HCEC 1CT (cell line): ENCODE measurements around the gene RHOU.

Experiments used
- DNase-seq: peaks from one replicate; pipeline ENCODE4 v3.0.0-alpha.2; 2017

Gene RHOU

DNA sequence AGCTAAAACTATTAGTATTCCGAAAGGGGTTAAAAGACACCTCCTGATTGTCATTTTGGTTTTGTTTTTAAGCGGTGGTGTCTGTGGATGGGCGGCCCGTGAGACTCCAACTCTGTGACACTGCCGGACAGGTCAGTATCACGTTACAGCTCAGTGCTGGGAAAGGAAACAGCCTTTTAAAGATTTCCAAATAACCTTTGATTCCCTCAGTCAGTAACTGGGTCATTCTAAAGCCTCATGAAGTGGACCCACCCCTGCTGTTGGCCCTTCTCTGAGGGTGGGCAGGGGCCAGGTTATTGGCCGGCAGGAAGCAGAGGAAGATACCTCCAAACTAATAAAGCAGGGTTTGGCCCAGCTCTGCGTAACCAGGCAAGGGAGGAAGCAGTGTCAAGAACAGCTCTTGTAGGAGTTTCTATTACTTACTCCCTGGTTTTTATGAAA is 2.3 kb downstream of the RHOU start:
- no peak for DNase-seq

- no peak for DNase-seq
Measured at GRCh38 chr1:228739826-228740225, 4.5 kb downstream of the RHOU start.

DNA sequence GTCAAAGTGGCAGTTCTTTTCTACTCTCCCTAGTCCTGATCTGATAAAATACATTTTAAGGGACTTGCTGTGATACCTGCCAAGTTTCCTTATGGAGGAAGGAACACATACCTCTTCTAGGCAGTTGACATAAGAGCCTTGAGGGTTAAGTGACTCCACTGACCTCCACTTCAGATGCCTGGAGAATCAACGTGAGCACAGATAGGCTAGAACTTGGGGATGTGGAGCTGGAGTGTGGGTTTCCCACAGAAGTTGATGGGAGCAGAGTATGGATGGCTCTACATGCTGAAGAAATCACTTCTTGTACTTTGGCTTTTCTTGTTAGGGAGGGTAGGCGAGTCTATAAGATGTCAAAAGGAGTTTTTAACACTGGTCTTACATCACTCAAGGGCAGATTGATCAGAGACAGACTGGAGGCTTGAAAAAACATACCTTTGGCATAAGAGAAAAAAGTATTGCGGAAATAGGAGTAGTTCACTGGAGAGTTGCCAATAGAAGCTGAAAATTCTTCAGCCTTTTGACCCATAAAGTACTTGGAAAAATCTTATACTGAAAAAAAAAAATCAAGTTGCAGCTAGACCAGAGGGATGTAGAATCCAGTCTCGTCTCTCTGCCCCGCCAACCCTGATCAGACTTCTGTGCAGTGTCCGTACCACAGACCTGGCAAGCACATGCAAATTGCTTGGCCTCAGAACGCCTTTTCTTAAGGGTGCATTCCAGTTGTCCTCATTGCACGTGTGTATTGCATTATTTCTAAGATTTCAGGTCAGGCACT is 5.5 kb downstream of the RHOU start:
- DNase-seq, result no peak

DNA sequence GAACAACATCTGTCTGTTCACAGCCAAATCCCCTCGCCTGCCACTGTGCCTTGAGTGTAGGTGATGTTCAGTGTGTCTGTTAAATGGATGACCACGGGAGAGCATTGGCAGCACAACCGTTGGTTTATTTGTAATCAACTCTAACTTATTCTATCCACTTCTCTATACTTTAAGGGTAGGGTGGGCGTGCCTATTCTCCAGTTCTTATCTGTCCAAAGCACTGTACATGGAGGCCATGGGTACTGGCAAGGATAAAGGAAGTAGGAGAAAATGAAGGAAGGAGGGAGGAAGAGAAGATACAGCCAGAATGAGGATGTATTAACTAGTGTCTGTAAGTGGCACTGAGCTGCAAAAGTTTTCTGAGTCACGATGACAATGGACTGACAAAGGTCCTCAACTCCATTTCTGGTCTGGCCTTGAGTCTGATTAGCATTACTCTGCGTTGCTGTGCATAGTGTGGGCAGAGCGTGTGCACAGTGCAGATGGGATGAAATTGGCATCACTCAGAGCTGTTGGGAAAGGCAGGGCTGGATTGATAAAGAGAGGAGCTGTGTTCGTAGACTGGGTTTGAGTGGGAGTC is 7.1 kb downstream of the RHOU start:
- DNase-seq, result no peak

DNA sequence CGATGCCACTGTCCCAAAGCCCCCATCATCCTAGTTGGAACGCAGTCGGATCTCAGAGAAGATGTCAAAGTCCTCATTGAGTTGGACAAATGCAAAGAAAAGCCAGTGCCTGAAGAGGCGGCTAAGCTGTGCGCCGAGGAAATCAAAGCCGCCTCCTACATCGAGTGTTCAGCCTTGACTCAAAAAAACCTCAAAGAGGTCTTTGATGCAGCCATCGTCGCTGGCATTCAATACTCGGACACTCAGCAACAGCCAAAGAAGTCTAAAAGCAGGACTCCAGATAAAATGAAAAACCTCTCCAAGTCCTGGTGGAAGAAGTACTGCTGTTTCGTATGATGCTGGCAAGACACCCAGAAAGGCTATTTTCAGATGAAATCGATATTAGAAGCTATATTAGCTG is 8.1 kb downstream of the RHOU start:
- DNase-seq, result no peak

DNA sequence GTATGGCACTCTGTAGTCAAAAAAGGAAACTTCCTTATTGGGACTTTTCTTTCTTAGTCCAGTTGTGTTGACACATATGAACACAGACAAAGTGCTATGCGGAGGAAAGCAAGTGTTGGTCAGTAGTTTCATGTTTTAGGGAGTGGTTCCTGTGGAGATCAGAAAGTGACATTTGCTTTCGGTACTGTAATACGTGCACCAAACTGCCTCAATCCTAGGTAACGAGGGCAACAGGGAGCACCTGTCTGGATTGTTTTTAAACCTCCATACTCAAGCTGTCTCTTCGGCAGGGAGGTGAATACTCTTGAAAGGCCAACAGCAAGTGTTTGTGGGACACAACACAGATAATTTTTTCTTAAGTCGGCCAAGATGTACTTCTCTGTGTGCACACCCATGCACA is 9.1 kb downstream of the RHOU start:
- no peak for DNase-seq

- no peak for DNase-seq
Measured at GRCh38 chr1:228744918-228745317, 9.6 kb downstream of the RHOU start.

- DNase-seq, result no peak
Measured at GRCh38 chr1:228745497-228745896, 10.2 kb downstream of the RHOU start.

GRCh38 chr1:228747301-228747935 is 12.1 kb downstream of the RHOU start:
- DNase-seq, result no peak

GRCh38 chr1:228748029-228748428 is 12.8 kb downstream of the RHOU start:
- DNase-seq, result no peak

GRCh38 chr1:228748431-228748830 is 13.2 kb downstream of the RHOU start:
- no peak for DNase-seq

GRCh38 chr1:228749765-228750164 is 14.5 kb downstream of the RHOU start:
- DNase-seq, result no peak

DNA sequence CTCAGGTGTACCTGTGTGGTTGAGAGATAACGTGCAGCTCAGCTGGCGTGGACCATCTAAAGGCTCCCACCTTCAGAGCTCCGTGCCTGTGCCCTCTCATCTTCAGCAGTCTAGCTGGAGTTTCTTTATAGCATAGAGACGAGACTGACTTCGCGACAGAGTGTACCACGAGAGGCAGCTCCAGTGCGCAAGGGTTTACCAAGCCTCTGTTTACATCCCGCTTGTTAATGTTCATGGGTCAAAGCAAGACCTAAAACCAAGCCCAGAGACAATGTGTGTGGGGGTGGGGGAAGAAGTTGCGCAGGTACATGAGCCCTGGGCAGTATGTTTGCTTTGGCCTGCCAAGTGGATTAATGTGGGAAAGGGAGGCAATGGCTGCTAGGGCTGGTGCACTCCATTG is 15.6 kb downstream of the RHOU start:
- no peak for DNase-seq

DNA sequence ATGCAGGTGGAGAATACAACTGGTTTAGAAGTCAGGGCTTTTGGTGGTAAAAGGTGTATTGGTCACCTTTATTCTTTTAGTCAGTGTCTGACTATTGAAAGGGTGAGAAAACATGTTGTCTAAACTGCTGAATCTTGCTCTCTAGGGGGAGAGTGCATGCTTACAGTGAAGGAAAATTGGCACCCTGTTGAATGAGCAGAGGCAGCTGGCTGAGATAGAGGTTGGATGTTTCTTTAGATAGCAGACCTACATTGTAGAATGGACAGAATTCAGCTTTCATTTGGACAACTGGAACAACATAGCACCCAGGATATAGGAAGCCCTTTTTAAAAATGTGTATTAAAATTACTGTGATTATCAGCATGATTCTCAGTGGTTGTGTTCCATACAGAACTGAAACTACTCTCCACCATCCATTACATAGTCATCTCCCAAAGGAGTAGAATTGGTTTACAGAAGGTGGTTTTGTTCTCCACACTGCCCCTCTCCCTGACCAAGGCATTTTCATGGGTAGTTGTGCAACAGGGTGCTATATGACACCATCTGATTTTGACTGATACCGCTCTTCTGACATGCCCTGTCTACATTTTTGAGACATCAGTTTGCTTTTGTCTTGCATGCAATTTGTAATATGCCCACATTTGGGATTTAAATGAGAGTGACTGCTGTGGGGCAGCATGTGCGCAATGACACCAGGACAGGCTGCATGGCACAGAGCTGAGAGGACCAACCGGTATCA is 16.2 kb downstream of the RHOU start:
- no peak for DNase-seq

GRCh38 chr1:228752258-228752657 is 17.0 kb downstream of the RHOU start:
- DNase-seq, result no peak

GRCh38 chr1:228752675-228753265 is 17.5 kb downstream of the RHOU start:
- no peak for DNase-seq

DNA sequence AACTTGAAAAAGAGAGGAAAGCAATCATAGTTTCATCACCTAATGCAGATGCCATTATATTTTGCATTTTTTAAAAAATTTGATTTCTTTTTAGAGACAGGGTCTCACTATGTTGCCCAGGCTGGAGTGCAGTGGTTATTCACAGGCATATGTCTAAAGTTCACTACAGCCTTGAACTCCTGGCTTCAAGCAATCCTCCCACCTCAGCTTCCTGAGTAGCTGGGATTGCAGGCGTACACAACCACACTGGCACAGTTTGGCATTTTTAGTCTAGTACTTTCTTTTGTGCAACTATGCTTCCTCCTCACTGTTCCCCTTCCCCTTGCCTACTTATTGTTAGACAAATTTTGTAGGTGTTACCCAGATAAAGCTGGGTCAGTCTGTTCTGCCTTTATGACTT is 18.0 kb downstream of the RHOU start:
- no peak for DNase-seq

- DNase-seq, result no peak
Measured at GRCh38 chr1:228753786-228754360, 18.6 kb downstream of the RHOU start.

- no peak for DNase-seq
Measured at GRCh38 chr1:228754646-228755268, 19.5 kb downstream of the RHOU start.

DNA sequence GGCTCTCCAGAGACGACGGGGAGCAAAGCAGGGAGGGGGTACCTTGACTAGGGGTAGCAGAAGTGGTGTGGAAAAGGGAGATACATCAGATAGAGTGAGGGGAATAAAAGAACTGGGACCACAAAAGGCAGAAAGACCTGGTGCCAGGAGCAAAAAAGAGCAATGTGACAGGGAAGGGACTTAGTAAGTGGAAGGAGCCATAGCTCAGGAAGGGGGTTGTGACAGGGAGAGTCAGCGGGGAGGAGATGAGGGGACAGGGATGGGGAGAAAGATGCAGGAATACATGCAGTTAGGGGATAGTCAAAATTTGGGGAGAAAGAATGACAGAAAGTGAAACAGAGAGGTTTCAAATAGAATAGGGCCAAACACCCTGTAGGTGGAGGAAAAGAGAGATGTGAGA is 20.5 kb downstream of the RHOU start:
- no peak for DNase-seq

- no peak for DNase-seq
Measured at GRCh38 chr1:228756457-228756856, 21.2 kb downstream of the RHOU start.

GRCh38 chr1:228758447-228758846 is 23.2 kb downstream of the RHOU start:
- DNase-seq, result no peak
